ENCODE results near the gene NANOS3.
A peak's percentile ranks its signal among the peaks of the same experiment; 100 is the strongest.

The NANOS3 gene

GRCh38 chr19:13881251-13881691 lies 4.3 kb downstream of the NANOS3 start:
- DNase-seq = peak; percentile 72
- in situ Hi-C loops (cut with MboI; ENCODE audit: low pct_unique_long_range_greater_than_20kb, low sequenced_read_pairs) = loop anchor here (25.0 kb wide), 1 partner anchor 181 kb away; the partner anchor contains the start of genes MISP3 and PALM3

DNA sequence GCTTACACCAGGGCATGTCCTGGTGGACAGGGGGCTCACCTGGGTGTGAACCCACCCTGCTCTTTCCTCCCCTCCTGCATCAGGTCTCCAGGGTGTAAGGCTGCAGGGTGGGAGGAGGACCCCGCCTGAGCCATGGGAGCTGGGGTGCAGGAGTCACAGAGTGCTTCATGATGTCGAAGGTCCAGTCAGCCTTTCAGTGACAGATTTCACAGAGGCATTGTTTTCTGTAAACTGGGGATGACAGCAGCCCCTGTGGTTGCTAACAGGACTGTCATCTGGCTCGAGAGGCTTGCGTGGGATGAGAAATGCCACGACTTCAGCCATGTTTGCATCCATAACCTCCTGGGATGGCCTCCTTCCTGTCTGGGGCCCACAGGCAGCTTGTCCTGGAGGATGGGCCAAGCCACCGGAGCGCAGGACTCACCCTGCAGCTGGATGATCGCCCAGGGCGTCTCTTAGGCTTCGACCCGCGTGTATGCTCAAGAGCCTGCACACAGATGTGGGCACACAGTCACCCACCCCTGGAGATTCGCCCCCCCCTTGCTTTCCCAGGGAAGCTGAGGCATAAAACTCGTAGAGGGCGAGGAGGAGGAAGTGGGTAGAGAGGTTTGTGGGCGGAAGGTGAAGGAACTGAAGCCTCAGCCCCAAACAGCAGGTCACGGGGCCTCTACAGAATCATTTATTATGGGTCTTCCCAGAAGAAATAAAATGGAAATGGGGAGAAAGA lies 4.9 kb downstream of the NANOS3 start:
- DNase-seq = peak; percentile 72
- in situ Hi-C loops (cut with MboI; ENCODE audit: low pct_unique_long_range_greater_than_20kb, low sequenced_read_pairs) = loop anchor here (25.0 kb wide), 1 partner anchor 180 kb away; the partner anchor contains the start of genes MISP3 and PALM3

DNA sequence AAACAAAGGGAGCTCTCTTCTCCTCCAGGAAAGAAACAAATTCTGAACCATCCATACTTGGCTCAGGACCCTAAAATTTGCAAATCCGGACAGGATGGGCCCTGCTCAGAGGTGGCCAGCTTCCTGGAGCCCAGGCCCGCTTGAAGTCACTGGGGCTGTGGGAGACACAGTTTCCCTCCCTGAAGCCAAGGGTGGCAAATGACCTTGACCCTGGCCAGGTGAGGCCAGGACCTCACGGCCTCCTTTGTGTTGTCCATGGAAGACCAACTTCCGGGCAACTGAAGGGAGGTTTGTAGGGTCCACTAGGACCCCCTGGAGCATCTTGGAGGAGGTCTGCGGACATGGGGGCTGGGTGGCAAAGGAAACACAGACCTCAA lies 5.5 kb downstream of the NANOS3 start:
- in situ Hi-C loops (cut with MboI; ENCODE audit: low pct_unique_long_range_greater_than_20kb, low sequenced_read_pairs) = loop anchor here (25.0 kb wide), 1 partner anchor 180 kb away; the partner anchor contains the start of genes MISP3 and PALM3
- no peak for DNase-seq

DNA sequence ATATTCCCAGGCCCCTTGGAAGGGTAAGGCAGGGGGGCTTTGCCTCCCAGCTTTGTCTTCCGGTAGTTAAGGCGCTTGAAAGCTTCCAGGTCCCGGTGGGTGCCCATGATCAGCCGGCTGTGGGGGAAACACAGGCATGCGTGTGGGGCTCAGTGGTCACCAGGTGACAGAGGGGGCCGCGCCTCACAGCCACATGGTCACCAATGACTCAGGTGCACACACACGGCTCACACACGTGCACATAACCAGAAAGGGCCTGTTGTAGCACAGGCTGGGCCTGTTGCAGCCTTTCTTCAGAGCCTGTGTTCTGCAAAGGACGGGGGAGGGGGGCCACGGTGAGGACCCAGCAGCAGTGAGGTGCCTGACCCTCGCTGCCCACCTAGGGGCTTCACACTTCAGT lies 5.9 kb downstream of the NANOS3 start:
- in situ Hi-C loops (cut with MboI; ENCODE audit: low pct_unique_long_range_greater_than_20kb, low sequenced_read_pairs) = loop anchor here (25.0 kb wide), 1 partner anchor 179 kb away; the partner anchor contains the start of genes MISP3 and PALM3
- DNase-seq = no peak

DNA sequence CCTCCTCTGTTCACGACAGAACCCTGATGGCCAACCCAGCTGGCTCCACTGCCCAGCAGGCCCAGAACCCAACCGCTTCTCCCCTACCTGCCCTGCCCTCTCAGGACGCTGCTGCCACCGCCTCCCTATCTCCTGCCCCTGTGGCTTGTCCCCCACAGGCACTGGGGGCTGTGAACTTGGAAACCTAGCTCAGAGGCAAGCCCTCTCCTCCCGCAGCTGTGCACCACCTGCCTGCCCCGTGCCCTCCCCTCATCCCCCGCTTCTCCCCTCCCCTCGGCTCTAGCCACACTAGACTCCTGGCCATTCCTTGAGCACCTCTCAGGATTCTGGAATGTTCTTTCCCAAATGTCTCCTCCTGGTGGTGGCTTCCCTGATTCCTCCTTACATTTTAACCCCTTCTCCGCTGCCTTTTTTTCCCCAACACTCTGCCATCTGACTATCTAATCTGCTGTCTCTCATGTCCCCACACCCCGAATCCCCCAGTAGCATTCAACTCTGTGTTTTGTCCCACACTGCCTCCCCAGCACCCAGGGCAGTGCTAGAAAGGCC lies 6.7 kb downstream of the NANOS3 start:
- DNase-seq = no peak
- in situ Hi-C loops (cut with MboI; ENCODE audit: low pct_unique_long_range_greater_than_20kb, low sequenced_read_pairs) = loop anchor here (25.0 kb wide), 1 partner anchor 179 kb away; the partner anchor contains the start of genes MISP3 and PALM3

DNA sequence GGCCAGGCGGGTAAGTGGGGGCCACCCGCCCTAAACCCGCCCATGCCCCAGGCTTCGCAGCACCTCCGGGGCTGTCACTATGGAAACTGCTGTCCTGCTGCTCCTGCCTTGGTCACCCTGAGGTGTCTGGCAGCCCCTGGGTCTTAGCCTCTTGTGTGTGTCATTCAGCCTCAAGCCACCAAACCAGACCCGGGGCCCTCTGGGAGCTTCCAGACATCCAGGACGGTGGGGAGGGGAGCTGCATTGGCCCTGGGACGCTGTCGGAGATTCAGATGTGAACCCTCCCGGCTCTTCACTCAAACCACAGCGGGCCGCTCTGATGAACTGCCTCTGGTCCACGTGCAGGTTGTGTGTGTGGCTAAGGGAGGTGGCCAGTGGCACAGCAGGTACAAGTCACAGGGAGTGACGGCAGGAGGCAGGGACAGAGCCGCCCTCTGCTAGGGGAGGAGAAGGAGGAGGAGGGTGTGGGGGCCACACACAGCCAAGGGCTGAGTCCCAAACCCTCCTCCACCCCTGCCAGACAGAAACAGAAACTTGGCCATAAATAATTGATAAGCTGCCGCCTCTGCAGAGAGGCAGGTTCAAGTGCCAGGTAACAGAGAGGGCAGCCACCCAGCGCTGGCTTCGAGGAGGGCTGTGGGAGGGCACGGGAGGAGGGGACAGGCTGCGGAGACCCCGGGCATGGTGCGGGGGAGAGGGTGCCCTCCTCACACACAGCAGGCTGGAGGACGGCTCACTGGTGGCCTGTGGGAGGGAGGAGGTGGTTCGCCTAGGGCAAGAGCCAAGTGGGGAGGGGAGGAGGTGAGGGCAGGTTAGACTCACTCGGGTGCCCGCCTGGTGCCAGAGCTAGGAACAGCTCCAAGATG lies 8.0 kb downstream of the NANOS3 start:
- in situ Hi-C loops (cut with MboI; ENCODE audit: low pct_unique_long_range_greater_than_20kb, low sequenced_read_pairs) = loop anchor here (25.0 kb wide), 1 partner anchor 177 kb away; the partner anchor contains the start of genes MISP3 and PALM3
- DNase-seq = no peak

DNA sequence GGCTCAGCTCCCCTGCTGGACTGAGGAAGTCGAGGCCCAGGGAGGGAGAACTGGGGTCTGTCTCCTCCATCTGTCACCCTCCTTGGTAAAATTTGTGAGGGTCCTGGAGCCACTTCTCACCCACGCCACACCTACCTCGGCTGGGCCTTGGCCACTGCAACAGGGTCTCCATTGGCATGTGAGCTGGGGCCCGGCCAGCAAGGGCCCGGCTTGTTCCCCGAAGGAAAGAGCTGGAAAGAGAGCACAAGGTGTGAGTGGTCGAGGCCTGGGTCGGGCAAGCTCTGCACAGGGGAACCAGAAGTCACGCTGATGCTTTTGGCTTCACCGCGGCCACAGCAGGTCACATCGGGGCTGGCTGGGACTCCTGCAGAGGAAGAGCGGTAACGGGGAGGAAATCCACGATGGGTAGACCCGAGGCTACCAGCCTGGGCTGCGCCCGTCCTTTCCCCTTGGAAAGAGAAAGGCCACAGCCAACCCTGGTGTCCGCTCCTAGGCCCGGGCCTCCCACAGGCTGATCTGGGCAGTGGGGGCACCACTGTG lies 9.0 kb downstream of the NANOS3 start:
- no peak for DNase-seq
- in situ Hi-C loops (cut with MboI; ENCODE audit: low pct_unique_long_range_greater_than_20kb, low sequenced_read_pairs) = loop anchor here (25.0 kb wide), 1 partner anchor 176 kb away; the partner anchor contains the start of genes MISP3 and PALM3

- in situ Hi-C loops (cut with MboI; ENCODE audit: low pct_unique_long_range_greater_than_20kb, low sequenced_read_pairs) = loop anchor here (25.0 kb wide), 1 partner anchor 175 kb away; the partner anchor contains the start of genes MISP3 and PALM3
- DNase-seq = no peak
These were observed 10.1 kb downstream of the NANOS3 start for GRCh38 chr19:13887018-13887436.

DNA sequence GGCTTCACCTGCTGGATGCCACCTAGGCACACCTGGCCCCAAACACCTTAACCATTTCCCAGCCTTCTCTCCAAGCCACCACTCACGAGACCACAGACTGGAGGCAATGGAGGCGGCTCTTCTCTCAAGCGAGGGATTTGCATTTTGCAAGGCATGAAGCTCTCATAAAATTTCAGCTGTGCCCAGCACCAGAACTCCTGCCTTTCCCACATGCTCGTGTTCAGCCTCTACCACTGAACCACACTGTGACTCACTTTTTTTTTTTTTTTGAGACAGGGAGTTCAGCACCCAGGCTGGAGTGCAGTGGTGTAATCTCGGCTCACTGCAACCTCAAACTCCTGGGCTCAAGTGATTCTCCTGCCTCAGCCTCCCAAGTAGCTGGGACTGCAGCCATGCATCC lies 10.6 kb downstream of the NANOS3 start:
- in situ Hi-C loops (cut with MboI; ENCODE audit: low pct_unique_long_range_greater_than_20kb, low sequenced_read_pairs) = loop anchor here (25.0 kb wide), 1 partner anchor 175 kb away; the partner anchor contains the start of genes MISP3 and PALM3
- DNase-seq = no peak

DNA sequence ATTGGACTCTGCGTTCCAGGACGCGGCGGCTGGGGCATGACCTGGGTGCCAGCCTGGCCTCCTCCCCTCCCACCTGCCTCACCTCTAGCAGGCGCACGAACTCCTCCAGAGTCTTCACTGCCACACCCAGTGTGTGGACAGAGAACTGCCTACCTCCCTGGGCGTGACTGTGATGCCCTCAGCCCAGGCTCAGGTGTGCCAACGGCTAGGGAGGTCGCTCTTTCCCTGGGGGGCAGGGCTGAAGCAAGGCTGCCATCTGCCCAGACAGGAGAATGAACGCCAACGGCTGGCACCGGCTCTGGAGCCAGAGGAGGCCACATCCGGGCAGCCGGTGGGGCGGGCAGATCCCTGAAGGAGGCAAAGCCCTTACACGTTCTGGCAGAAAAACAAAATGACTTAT lies 11.3 kb downstream of the NANOS3 start:
- no peak for DNase-seq
- in situ Hi-C loops (cut with MboI; ENCODE audit: low pct_unique_long_range_greater_than_20kb, low sequenced_read_pairs) = loop anchor here (25.0 kb wide), 1 partner anchor 174 kb away; the partner anchor contains the start of genes MISP3 and PALM3

DNA sequence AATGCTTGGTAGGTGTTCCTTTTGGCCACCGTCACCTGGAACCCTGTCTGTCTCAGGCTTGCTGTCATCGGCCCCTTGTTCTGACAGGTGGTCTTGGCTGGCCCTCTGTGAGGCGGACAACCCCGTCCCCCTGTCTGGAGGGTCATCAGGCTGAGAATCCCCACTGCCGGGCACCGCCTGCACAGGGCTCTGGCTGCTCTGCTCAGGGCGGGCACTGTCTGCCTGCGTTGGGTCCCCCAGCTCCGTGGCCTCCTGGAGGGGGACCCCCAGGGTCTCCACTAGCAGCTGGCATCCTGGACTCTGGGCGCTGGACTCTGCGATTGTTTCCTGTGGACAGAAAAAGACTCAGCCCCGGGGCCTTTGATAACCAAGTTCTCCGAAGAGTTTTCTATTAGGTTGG lies 13.2 kb downstream of the NANOS3 start:
- DNase-seq = no peak
- in situ Hi-C loops (cut with MboI; ENCODE audit: low pct_unique_long_range_greater_than_20kb, low sequenced_read_pairs) = loop anchor here (25.0 kb wide), 1 partner anchor 172 kb away; the partner anchor contains the start of genes MISP3 and PALM3

GRCh38 chr19:13892870-13893269 lies 15.9 kb downstream of the NANOS3 start:
- in situ Hi-C loops (cut with MboI; ENCODE audit: low pct_unique_long_range_greater_than_20kb, low sequenced_read_pairs) = loop anchor here (25.0 kb wide), 1 partner anchor 169 kb away; the partner anchor contains the start of genes MISP3 and PALM3
- peak; percentile 18 for DNase-seq

- DNase-seq = no peak
- in situ Hi-C loops (cut with MboI; ENCODE audit: low pct_unique_long_range_greater_than_20kb, low sequenced_read_pairs) = loop anchor here (25.0 kb wide), 1 partner anchor 168 kb away; the partner anchor contains the start of genes MISP3 and PALM3
These were observed 17.6 kb downstream of the NANOS3 start for GRCh38 chr19:13894552-13894951.

DNA sequence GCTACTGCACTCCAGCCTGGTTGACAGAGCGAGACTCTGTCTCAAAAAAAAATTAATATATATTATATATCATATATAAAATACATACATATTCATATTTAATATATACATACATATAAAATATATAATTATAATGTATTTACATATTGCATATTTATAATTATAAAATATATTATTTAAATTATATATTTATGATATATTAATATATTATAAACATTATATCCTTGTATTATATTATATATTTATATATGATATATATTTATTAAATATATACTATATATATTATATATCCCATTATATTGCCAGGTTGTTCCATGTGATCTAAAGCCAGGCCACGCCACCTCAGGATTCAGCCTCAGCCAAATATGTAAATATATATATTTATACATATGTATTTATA lies 19.3 kb downstream of the NANOS3 start:
- no peak for DNase-seq

DNA sequence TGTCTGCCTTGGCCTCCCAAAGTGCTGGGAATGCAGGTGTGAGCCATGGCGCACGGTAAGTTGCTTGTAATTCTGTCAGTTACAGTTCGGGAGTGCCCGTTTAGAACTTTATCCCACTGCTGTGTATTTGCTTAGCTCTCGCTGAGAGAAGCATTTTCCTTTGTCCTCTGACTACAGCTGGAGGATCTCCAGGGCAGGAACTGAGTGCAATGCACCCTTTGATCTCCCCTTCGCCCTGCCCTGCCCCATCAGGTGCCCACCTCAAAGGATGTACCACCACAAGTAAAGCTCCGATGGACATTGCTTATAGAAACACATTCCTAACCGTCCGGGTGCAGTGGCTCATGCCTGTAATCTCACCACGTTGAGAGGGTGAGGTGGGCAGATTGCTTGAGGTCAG lies 22.5 kb downstream of the NANOS3 start:
- in situ Hi-C loops (cut with MboI; ENCODE audit: low pct_unique_long_range_greater_than_20kb, low sequenced_read_pairs) = loop anchor here (25.0 kb wide), 1 partner anchor 163 kb away; the partner anchor contains the start of genes MISP3 and PALM3
- no peak for DNase-seq

More for the DNA sequence above, 19.3 kb downstream of the NANOS3 start:
- in situ Hi-C loops (cut with MboI; ENCODE audit: low pct_unique_long_range_greater_than_20kb, low sequenced_read_pairs) = loop anchor here (25.0 kb wide), 1 partner anchor 166 kb away; the partner anchor contains the start of genes MISP3 and PALM3

GRCh38 chr19:13899912-13900584 lies 23.1 kb downstream of the NANOS3 start:
- in situ Hi-C loops (cut with MboI; ENCODE audit: low pct_unique_long_range_greater_than_20kb, low sequenced_read_pairs) = loop anchor here (25.0 kb wide), 1 partner anchor 162 kb away; the partner anchor contains the start of genes MISP3 and PALM3
- no peak for DNase-seq

DNA sequence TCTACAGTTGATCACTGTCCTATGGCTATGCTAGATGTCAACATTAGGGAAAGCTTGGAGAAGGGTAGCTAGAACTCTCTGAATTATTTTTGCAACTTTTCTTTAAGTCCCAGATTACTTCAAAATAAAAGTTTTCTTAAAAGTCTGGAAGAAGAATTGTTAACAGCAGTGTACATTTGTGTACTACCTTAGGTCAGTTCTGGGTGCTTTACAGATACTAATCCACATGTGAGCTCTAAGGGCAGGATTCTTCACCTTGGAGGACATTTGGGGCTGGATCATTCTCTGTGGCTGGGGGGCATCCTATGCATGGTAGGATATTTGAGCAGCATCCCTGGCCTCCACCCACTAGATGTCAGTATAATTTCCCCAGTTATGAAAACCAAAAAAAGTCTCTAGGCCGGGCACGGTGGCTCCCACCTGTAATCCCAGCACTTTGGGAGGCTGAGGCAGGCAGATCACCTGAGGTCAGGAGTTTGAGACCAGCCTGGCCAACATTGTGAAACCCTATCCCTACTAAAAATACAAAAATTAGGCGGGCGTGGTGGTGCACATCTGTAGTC lies 26.1 kb downstream of the NANOS3 start:
- DNase-seq = peak; percentile 73
- in situ Hi-C loops (cut with MboI; ENCODE audit: low pct_unique_long_range_greater_than_20kb, low sequenced_read_pairs) = no loop called here
